Natural killer cell (primary cell): ENCODE data around the gene TMEM54. TPM values are rescaled to one million over a fixed set of nuclear protein-coding genes. Genes with fewer than 3 reads are reported as not detected.

ENCODE experiments used
- ATAC-seq, 3 donors: fragments of 150-1000 bp in 2 of 3; fragments of 200-7000 bp in 1 of 3; cut with Tn5 transposase; 1 replicate in 1 of 3; 2 replicates in 2 of 3; pipeline ENCODE4 v1.10.0; 2021; ENCODE audit warnings: mild to moderate bottlenecking in 2 of 3, moderate library complexity in 2 of 3
- DNase-seq, 2 donors: peaks; one replicate each; pipeline versions ENCODE4 v3.0.0 to v3.0.0-alpha.2; 2013 to 2021; ENCODE audit warnings: mixed read lengths in 1 of 2
- H3K27ac ChIP-seq: one replicate; pipeline ENCODE4 v1.5.1; 2013; ENCODE audit warnings: mild to moderate bottlenecking, low read length
- H3K27me3 ChIP-seq: one replicate; pipeline ENCODE4 v1.6.1; 2013; ENCODE audit warnings: low read length; ENCODE audit not compliant: control insufficient read depth, insufficient read depth
- H3K36me3 ChIP-seq: one replicate; pipeline ENCODE4 v1.6.1; 2013; ENCODE audit warnings: low read length; ENCODE audit not compliant: control insufficient read depth, insufficient read depth
- H3K4me1 ChIP-seq: one replicate; pipeline ENCODE4 v1.6.1; 2013; ENCODE audit warnings: low read length; ENCODE audit not compliant: control insufficient read depth, insufficient read depth
- H3K4me3 ChIP-seq: one replicate; pipeline ENCODE4 v1.5.1; 2013; ENCODE audit warnings: low read length
- H3K9me3 ChIP-seq: one replicate; pipeline ENCODE4 v1.6.1; 2013; ENCODE audit warnings: low read length; ENCODE audit not compliant: control insufficient read depth, insufficient read depth
- H3K27ac Mint-ChIP-seq, 2 donors: one replicate each; pipeline ENCODE4 v1.8.0; 2022; ENCODE audit warnings: mild to moderate bottlenecking in 2 of 2, mixed read lengths in 2 of 2, moderate library complexity in 1 of 2
- H3K27me3 Mint-ChIP-seq, 2 donors: one replicate each; pipeline ENCODE4 v1.8.0; 2022; ENCODE audit warnings: low read depth in 2 of 2, mixed read lengths in 2 of 2
- H3K36me3 Mint-ChIP-seq: one replicate; pipeline ENCODE4 v1.8.0; 2022; ENCODE audit warnings: mixed read lengths
- H3K4me1 Mint-ChIP-seq, 2 donors: one replicate each; pipeline ENCODE4 v1.8.0; 2022; ENCODE audit warnings: mixed read lengths in 2 of 2
- H3K4me3 Mint-ChIP-seq: one replicate; pipeline ENCODE4 v1.8.0; 2022; ENCODE audit warnings: mild to moderate bottlenecking, moderate library complexity, mixed read lengths
- H3K9me3 Mint-ChIP-seq, 2 donors: one replicate each; pipeline ENCODE4 v1.8.0; 2022; ENCODE audit warnings: mixed read lengths in 2 of 2
- WGBS: methylation state at CpG from one replicate; pipeline ENCODE4 v1.1.7; 2013; ENCODE audit warnings: missing lambda C conversion rate; ENCODE audit not compliant: insufficient coverage; 5-methylcytosine and 5-hydroxymethylcytosine counted together
- intact Hi-C: fragments of 100-400 bp; cut with micrococcal nuclease; formaldehyde crosslinking; loops from one replicate; pipeline ENCODE4 v1.14.2; 2022
- total RNA-seq, 4 donors: library from RNA; stranded (reverse); fragments of 120-200 nt in 1 of 4; gene quantifications; one replicate each; pipeline versions ENCODE4 v1.2.3 to v1.2.4, GENCODE V29; 2013 to 2022
- TF ChIP-seq, protein P1 (sequence below): fragments of 200-600 bp; IDR thresholded peaks from one replicate; pipeline ENCODE4 v1.8.0; 2022; ENCODE audit warnings: antibody characterized with exemption

TMEM54 gene
- total RNA-seq, 3 donors from 2014 or later (not counting 1 experiment from before 2014, with no cell fraction given): not detected

DNA sequence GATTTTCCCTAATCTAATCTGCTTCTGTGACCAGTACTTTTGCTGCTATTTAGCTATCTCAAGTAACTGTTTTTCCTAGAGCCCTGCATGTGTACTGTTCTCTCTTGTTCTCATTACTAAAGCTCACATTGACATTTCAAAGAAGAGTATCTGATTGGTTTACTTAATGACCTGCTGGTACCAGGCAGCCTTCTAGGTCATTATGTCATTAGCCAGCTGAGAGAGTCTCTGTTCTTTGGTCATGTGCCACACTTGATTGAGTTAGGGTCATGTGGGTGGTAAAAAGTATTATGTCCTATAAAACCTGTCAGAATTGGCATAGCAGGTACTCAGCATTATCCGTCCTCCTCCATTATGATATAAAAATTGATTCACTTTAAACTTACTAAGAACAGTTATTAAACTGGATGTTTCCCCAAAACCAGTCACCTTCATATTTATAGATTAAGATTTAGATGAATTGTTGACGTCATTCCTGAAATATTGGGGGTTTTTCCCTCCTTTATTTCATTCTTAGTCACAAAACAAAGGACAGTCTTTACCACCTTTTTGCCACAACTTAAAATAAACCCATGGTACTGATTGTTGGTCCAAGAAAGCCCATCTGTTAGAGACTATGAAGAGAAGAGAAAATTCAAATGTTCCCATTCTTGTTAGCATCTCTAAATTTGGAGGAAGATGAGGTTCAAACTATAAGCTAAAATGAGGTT is 52.7 kb downstream of the TMEM54 start:
- Histone ChIP-seq H3K4me3 (no peak overlapping the region), H3K9me3 (no peaks in the 10 kb centered on the region), H3K27ac (no peak overlapping the region), H3K4me1 (no peaks in the 10 kb centered on the region), H3K27me3 (no peaks in the 10 kb centered on the region), H3K36me3 (peaks cover 50% of the 10 kb centered on the region)
- intact Hi-C loops: no loop called here
- TF ChIP-seq, protein P1, sequence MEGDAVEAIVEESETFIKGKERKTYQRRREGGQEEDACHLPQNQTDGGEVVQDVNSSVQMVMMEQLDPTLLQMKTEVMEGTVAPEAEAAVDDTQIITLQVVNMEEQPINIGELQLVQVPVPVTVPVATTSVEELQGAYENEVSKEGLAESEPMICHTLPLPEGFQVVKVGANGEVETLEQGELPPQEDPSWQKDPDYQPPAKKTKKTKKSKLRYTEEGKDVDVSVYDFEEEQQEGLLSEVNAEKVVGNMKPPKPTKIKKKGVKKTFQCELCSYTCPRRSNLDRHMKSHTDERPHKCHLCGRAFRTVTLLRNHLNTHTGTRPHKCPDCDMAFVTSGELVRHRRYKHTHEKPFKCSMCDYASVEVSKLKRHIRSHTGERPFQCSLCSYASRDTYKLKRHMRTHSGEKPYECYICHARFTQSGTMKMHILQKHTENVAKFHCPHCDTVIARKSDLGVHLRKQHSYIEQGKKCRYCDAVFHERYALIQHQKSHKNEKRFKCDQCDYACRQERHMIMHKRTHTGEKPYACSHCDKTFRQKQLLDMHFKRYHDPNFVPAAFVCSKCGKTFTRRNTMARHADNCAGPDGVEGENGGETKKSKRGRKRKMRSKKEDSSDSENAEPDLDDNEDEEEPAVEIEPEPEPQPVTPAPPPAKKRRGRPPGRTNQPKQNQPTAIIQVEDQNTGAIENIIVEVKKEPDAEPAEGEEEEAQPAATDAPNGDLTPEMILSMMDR: no peak
- Mint-ChIP-seq H3K27ac (no peak overlapping the region), H3K27me3 (no peaks in the 10 kb centered on the region), H3K9me3 (peaks cover 0 to 3% of the 10 kb centered on the region in 2 donors), H3K36me3 (no peaks in the 10 kb centered on the region), H3K4me1 (peaks cover 0 to 3% of the 10 kb centered on the region in 2 donors), H3K4me3 (no peak overlapping the region)
- no peak for DNase-seq
- no CpG with 5 or more reads among the region's 2 CpGs for WGBS
- no peak for ATAC-seq

Other genes with a start within 250 kb of the TMEM54 start
- gene SYNC, start 198.6 kb downstream of the TMEM54 start, total RNA-seq: not detected
- gene YARS1, start 84.0 kb downstream of the TMEM54 start, total RNA-seq: 100 to 1,000 TPM; 163 to 223 (median 197) TPM
- gene S100PBP, start 83.7 kb downstream of the TMEM54 start, total RNA-seq: 100 to 1,000 TPM in 1 of 3 donors, 10 to 100 TPM in 2; 84.5 to 114 (median 85.5) TPM
- gene FNDC5, start 30.5 kb downstream of the TMEM54 start, total RNA-seq: under 1 TPM in 1 of 3 donors, not detected in 2; 0.36 TPM
- gene HPCA, start 14.9 kb downstream of the TMEM54 start, total RNA-seq: under 1 TPM in 1 of 3 donors, not detected in 2; 0.59 TPM
- gene RNF19B, start 63.4 kb upstream of the TMEM54 start, total RNA-seq: 100 to 1,000 TPM in 1 of 3 donors, 10 to 100 TPM in 2; 44.2 to 110 (median 54.3) TPM
- gene AK2, start 135.5 kb upstream of the TMEM54 start, total RNA-seq: 10 to 100 TPM; 64.8 to 94.0 (median 67.1) TPM
- gene AZIN2, start 179.8 kb upstream of the TMEM54 start, total RNA-seq: 1 to 10 TPM; 1.9 to 5.1 (median 4.1) TPM